OCI-LY7 (cell line): Measurements from ENCODE around the gene TMEM127.
"Not testable (repeated sequence)": the region's sequence is repeated elsewhere in the genome, so short reads cannot be mapped to it uniquely, and the experiment has no call there.

Experiments used
- CTCF ChIP-seq: fragments of 200-600 bp; sonication (generic); conservative IDR thresholded peaks from 2 replicates; pipeline ENCODE4 v1.5.1; 2014; ENCODE audit warnings: mild to moderate bottlenecking, antibody characterized with exemption, low read length, moderate library complexity, mixed read lengths
- EZH2phosphoT487 ChIP-seq: fragments of 200-600 bp; sonication (generic); IDR thresholded peaks from 2 replicates; pipeline ENCODE4 v1.6.1; 2018; ENCODE audit warnings: low read depth, borderline replicate concordance, mild to moderate bottlenecking, mixed run types, antibody characterized with exemption, low read length, moderate library complexity, mixed read lengths

- not testable (repeated sequence) for TF ChIP-seq CTCF, EZH2phosphoT487
Observed at GRCh38 chr2:96221106-96221505, 44.7 kb downstream of the TMEM127 start.
